Right lobe of liver (tissue), 4 donors: ENCODE data around the gene TGFBR3L.

Experiments
- CTCF ChIP-seq, 4 donors: fragments of 200-600 bp in 3 of 4; fragments of 450-650 bp in 1 of 4; IDR thresholded peaks; one replicate each; pipeline versions ENCODE4 v1.5.1 to v1.8.0; 2016 to 2022; ENCODE audit warnings: antibody characterized with exemption in 4 of 4, mild to moderate bottlenecking in 2 of 4
- POLR2A ChIP-seq: fragments of 450-650 bp; IDR thresholded peaks from one replicate; pipeline ENCODE4 v1.6.1; 2017; ENCODE audit warnings: antibody characterized with exemption, mild to moderate bottlenecking
- donor health status: DM: no; HTN: no; CAD: no.
- donor health status: DM: no; HTN: no; CAD: no.
- donor health status: DM: no; HTN: yes; CAD: no.

GRCh38 chr19:7914099-7914498 lies 531 bp upstream of the TGFBR3L start:
- TF ChIP-seq CTCF (IDR thresholded peaks at IDR 0.05) = no peak
- TF ChIP-seq POLR2A = no peak
